ENCODE measurements around the gene SPECC1L.
A peak's percentile ranks its signal among the peaks of the same experiment; 100 is the strongest.
"Not testable (repeated sequence)": the region's sequence is repeated elsewhere in the genome, so short reads cannot be mapped to it uniquely, and the experiment has no call there.

Gene SPECC1L

GRCh38 chr22:24270556-24271385 lies at the start of gene SPECC1L:
SPECC1L (plus strand) TSS chr22:24270831; CDS start chr22:24302232, 31,401 bp downstream.
- peak; percentile 70 for DNase-seq

GRCh38 chr22:24224468-24224867 lies 46.2 kb upstream of the SPECC1L start:
- no peak for DNase-seq

GRCh38 chr22:24225044-24225601 lies 45.5 kb upstream of the SPECC1L start:
- DNase-seq: no peak

DNA sequence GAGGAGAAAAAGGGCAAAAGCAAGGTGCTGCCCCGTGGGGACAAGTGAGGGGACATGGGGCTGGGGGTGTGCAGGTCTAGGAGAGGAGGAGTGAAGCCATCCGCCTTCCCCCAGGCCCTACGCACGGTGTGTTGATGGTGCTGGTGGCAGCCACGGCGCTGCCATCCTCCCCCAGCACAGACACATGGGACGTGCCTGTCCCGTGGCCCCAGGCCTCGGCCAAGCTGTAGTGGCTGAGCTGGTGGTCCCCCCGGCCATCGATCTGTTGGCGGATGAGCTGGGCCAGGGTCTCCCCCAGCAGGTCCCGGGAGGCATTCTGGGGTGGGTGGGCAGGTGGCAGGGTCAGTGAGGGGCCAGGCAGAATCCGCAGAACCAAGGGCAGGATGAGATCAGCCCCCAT lies 44.7 kb upstream of the SPECC1L start:
- DNase-seq: no peak

GRCh38 chr22:24230911-24231656 lies 39.5 kb upstream of the SPECC1L start:
- DNase-seq: no peak

DNA sequence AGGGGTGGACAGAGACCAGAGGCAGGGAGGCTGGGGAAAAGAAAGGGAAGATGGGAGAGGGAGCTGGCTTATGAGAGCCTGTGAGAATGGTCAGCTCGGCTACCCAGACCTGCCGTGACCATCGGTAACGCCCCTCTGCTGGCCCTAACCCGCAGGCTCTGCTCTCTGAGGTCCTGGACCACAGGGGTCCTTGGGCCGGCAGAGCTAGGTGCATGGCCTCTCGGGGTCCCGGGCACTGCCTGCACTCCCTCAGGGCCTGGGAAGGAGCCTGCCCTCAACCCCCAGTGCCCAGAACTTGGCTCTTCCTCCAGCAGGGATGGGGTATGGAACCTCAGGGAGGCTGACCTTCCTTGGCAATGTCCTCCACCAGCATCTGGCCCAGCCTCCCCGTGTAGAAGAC lies 38.9 kb upstream of the SPECC1L start:
- no peak for DNase-seq

GRCh38 chr22:24232124-24232523 lies 38.5 kb upstream of the SPECC1L start:
- DNase-seq: no peak

DNA sequence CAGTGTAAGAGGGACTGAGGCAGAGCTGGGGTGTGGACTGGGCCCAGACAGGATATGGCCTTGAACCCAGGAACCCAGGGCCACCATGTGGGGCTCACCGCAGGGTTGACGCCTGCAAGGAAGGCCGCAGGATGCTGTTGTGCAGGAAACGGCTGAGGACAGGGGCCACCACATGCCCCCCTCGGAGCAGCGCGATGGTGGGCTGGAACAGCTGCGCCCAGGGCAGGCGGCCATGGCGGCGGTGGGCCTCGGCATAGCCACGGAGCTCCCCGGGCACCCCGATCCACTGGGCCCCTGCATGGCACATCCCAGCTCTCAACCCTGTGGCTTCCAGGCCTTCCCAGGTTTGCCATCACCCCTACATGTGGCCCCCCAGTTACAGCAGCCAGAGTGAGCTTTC lies 37.9 kb upstream of the SPECC1L start:
- DNase-seq: no peak

- no peak for DNase-seq
Measured at GRCh38 chr22:24233235-24233634, 37.4 kb upstream of the SPECC1L start.

DNA sequence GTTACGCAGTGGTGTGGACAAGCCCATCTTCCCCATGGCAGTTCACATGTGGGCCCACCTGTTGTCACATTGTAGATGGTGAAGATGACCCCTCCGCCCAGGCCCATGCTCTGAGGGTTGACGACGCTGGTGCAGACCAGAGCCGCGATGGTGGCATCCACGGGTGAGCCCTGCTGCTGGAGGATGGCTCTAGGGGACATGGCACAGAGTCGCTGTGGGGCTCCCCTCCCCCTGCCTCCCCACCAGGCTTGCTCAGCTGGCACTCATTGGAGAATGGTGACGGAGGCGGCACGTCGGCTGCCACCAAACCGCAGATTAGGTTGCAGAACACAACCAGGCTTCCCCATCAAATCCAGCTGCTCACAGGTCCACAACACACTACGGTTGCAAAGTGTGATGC lies 36.8 kb upstream of the SPECC1L start:
- DNase-seq: no peak

GRCh38 chr22:24235315-24235714 lies 35.3 kb upstream of the SPECC1L start:
- DNase-seq: no peak

DNA sequence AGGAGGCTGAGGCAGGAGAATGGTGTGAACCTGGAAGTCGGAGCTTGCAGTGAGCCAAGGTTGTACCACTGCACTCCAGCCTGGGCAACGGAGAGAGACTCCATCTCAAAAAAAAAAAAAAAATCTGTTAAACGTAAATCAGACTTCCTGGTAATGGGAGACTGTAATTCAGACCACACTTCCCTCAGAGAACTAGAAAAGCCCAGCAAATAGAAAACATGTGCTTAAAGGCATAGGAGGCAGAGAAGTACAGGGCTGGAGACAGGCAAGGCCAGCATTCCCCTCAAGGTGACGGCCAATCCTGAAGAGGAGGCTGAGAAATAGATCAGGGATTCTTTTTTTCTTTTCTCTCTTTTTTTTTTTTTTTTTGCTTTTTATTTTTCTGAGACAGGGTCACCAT lies 34.0 kb upstream of the SPECC1L start:
- DNase-seq: no peak

DNA sequence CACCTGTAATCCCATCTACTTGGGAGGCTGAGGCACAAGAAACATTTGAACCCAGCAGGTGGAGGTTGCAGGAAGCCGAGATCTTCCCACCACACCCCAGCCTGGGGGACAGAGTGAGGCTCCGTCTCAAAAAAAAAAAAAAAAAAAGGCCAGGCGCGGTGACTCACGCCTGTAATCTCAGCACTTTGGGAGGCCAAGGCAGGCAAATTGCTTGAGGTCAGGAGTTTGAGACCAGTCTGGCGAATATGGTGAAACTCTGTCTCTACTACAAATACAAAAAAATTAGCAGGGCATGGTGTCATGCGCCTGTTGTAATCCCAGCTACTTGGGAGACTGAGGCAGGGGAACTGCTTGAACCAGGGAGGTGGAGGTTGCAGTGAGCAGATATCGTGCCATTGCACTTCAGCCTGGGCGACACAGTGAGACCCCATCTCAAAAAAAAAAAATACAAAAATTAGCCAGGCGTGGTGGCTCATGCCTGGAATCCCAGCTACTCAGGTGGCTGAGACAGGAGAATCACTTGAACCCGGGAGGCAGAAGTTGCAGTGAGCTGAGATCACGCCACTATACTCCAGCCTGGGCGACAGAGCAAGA lies 32.4 kb upstream of the SPECC1L start:
- not testable (repeated sequence) for DNase-seq

DNA sequence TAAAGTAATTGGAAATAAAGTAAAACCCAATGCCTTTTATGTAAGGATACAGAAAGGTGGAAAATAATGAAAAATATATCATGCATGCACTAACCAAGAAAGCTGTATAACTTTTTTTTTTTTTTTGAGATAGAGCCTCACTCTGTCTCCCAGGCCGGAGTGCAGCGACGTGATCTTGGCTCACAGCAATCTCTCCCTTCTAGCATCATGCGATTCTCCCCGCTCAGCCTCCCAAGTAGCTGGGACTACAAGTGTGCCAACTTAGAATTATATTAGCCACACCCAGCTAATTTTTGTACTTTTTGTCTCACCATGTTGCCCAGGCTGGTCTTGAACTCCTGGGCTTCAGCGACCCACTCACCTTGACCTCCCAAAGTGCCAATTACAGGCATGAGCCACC lies 30.2 kb upstream of the SPECC1L start:
- no peak for DNase-seq

GRCh38 chr22:24240985-24241692 lies 29.5 kb upstream of the SPECC1L start:
- DNase-seq: not testable (repeated sequence)

DNA sequence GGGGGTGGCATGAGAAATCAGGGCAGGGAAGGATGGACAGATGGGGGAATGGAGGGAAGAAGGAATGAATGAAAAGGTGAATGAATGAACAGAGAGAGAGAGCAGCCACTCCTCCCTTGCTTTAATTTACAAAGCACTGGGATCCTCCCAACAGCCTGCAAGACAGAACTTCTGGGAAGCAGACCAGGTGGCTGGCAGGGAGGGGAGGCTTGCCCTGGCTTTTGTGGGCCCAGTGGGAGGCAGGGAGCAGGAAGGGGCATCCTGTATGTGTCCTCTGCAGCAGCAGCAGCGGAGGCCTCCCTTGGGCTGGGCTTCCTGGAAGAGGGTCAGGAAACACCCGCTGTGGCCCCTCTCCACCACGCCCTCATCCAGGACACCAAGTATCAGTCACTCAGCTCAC lies 27.2 kb upstream of the SPECC1L start:
- DNase-seq: not testable (repeated sequence)

GRCh38 chr22:24244144-24244787 lies 26.4 kb upstream of the SPECC1L start:
- no peak for DNase-seq

GRCh38 chr22:24245030-24245431 lies 25.6 kb upstream of the SPECC1L start, which contains the start of gene GGT5:
GGT5 (minus strand) TSS chr22:24245082; CDS start chr22:24244725, 357 bp downstream.
- not testable (repeated sequence) for DNase-seq

DNA sequence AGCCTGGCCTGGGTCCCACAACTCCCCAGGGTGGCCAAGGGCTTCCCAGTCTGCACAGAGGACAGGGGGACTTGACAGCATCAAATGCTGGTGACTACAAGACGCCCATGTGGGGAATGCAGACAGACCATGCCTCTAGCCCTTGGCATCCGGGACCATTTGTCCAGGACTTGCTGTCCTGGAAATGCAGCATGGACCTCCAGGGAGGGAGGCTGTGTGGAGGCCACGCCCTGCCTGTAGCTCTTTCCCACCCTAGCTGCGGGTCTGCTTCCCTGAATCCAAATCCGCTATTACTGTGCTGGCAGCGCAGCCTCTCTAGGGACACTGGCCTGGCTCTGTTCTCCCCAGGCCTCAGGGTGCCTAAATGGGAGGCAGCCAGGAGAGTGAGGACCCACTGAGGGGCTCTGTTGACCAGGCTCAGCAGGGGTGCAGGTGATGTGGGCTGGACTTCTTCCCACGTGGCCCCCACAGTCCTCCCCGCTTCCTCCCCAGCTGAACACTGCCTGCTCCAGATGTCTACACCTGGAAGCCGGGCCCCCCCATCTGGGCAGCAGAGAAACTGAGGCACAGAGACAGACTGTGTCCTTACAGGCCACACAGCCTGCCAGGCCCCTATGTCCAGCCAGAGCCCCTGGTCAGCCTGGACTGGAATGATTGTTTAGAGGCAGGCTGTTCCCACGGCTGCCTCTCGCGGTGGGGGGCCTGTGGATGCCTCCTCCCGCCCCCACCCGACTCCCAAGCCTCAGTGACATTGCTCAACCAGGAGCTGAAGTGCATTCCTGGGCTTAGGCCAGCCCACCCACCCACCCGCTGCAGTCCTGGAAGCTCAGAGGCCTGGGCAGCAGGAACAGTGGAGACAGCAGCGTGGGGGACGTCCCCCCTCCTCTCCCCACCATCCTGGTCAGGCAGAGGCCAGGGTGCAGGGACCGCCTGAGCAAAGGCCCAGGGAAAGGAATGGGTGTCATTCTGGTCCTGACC lies 24.8 kb upstream of the SPECC1L start:
- not testable (repeated sequence) for DNase-seq

DNA sequence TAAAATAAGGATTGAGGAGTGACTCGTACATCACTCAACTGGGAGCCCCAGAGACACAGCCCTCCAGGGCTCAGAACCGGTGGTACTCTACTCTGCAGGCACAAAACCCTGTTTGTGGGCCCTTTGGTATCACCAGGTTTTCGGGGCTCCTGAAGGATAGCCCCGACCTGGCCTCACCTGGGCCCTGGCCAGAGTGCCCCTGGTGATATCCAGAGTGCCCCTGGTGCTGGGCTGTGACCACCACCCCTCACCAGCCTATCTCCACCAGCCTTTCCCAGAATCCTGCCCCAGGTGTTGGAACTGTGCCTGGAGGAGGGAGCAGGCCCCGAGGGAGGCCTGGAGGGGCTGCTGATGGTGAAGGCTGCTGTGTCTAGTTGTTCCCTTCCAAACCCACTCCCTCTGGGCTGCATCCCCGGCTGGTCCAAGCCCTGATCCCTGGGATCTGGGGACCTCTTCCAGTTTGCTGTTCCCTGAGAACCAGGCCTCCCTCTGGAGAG lies 23.6 kb upstream of the SPECC1L start:
- DNase-seq: no peak

Measured in amniotic stem cell (primary cell).